K562 (cell line): ENCODE results near the gene SH3BGR. TPM values are rescaled to one million over a fixed set of nuclear protein-coding genes. Genes with fewer than 3 reads are reported as not detected.

Source experiments
- ARID1B ChIP-seq: fragments of 450-650 bp; IDR thresholded peaks from 2 replicates; pipeline ENCODE4 v1.6.1; 2016; ENCODE audit warnings: antibody characterized with exemption, mild to moderate bottlenecking, inconsistent platforms
- KLF6 ChIP-seq: fragments of 250-450 bp; sonication (Bioruptor Pico); IDR thresholded peaks from 2 replicates; pipeline ENCODE4 v1.4.0; 2020; ENCODE audit warnings: mild to moderate bottlenecking, moderate library complexity, borderline replicate concordance
- MGA ChIP-seq: fragments of 450-650 bp; IDR thresholded peaks from 2 replicates; pipeline ENCODE4 v1.6.1; 2016; ENCODE audit warnings: mild to moderate bottlenecking, moderate library complexity
- MYC ChIP-seq, 2 experiments: fragments of 250-450 bp in 1 of 2; sonication (Bioruptor Pico) in 1 of 2; IDR thresholded peaks; 2 replicates each; pipeline versions ENCODE4 v1.5.1 to v1.6.1; 2012 to 2021; ENCODE audit warnings: low read depth in 2 of 2, borderline replicate concordance in 1 of 2, improper control_type of control experiment in 1 of 2, low read length in 1 of 2, mild to moderate bottlenecking in 1 of 2, moderate library complexity in 1 of 2
- SMARCE1 ChIP-seq: fragments of 450-650 bp; IDR thresholded peaks from 2 replicates; pipeline ENCODE4 v1.7.1; 2016; ENCODE audit warnings: mild to moderate bottlenecking
- ZNF592 ChIP-seq: fragments of 450-650 bp; IDR thresholded peaks from 2 replicates; pipeline ENCODE4 v1.6.1; 2017; ENCODE audit warnings: antibody characterized with exemption, mild to moderate bottlenecking
- ZNF655 ChIP-seq: fragments of 250-450 bp; sonication (Bioruptor Pico); IDR thresholded peaks from 2 replicates; pipeline ENCODE4 v1.5.0; 2021
- ZNF766 ChIP-seq: fragments of 200-800 bp; sonication (Bioruptor generic); conservative IDR thresholded peaks from 2 replicates; pipeline ENCODE4 v1.6.1; 2016; ENCODE audit warnings: missing genetic modification characterization, missing compliant biosample characterization
- polyA plus RNA-seq, 8 experiments: library from polyadenylated mRNA; depleted of rRNA in 4 of 8; stranded (reverse) in 5 of 8; unstranded in 3 of 8; fragments of >200 nt; fragmentation: Nextera tagmentation in 2 of 8; fragmentation: Illumina TruSeq in 1 of 8; extraction: Ambion mirVana in 2 of 8; extraction: Trizol in 1 of 8; gene quantifications; 2 replicates each; pipeline versions ENCODE4 v1.2.1 to v1.2.3, GENCODE V29; 2011 to 2014; ENCODE audit warnings: inconsistent platforms in 1 of 8, missing spikeins in 1 of 8
- total RNA-seq, 7 experiments: library from RNA; depleted of rRNA in 6 of 7; stranded (reverse); fragments of >200 nt in 6 of 7; fragmentation: Illumina TruSeq in 2 of 7; extraction: Trizol in 2 of 7; gene quantifications; 2 replicates each; pipeline versions ENCODE4 v1.2.1 to v1.2.3, GENCODE V29; 2011 to 2021; ENCODE audit warnings: low replicate concordance in 1 of 7

SH3BGR gene
- total and polyA plus RNA-seq, 9 of the 15 experiments (the other 6 are each of a cell fraction or from before 2014, with no cell fraction given), result 6.6 to 42.9 (median 25.6) TPM

GRCh38 chr21:39452207-39452969 is 618 bp downstream of the SH3BGR start (continued):
- peak; percentile 63 for TF ChIP-seq MGA
- peak; percentile 43; the same call in 1 of the 2 replicates for TF ChIP-seq ZNF655
- peak; percentile 50; the same call in 1 of the 2 replicates for TF ChIP-seq ZNF592
- peak; percentile 70; the same call in 1 of the 2 replicates for TF ChIP-seq KLF6 (CRISPR knock-in tag)
- TF ChIP-seq MYC (IDR thresholded peaks at IDR 0.05; ENCODE audit: low read depth, low read length), result peak; percentile 69
- peak; percentile 34; the same call in 1 of the 2 replicates for TF ChIP-seq MYC (CRISPR knock-in tag; IDR thresholded peaks at IDR 0.05; ENCODE audit: borderline replicate concordance, low read depth)
- peak; percentile 45 for TF ChIP-seq ZNF766 (CRISPR knock-in tag)
- TF ChIP-seq ARID1B, result 0 out of 2 replicates have a peak, but pooled peaks have one; percentile 25
- TF ChIP-seq SMARCE1, result 0 out of 2 replicates have a peak, but pooled peaks have one; percentile 8
